K562 (cell line): ENCODE measurements around the gene FRRS1L. TPM values are rescaled to one million over a fixed set of nuclear protein-coding genes. Genes with fewer than 3 reads are reported as not detected.

Source experiments
- ARID1B ChIP-seq: fragments of 450-650 bp; IDR thresholded peaks from 2 replicates; pipeline ENCODE4 v1.6.1; 2016; ENCODE audit warnings: antibody characterized with exemption, mild to moderate bottlenecking, inconsistent platforms
- BCL6 ChIP-seq: fragments of 250-450 bp; sonication (Bioruptor Pico); IDR thresholded peaks from 2 replicates; pipeline ENCODE4 v1.4.0; 2020
- CBFB ChIP-seq: sonication (generic); formaldehyde crosslinking; IDR thresholded peaks from 2 replicates; pipeline ENCODE4 v1.4.0; 2020; ENCODE audit warnings: mild to moderate bottlenecking, missing genetic modification reagents
- FOXK2 ChIP-seq, 2 experiments: fragments of 450-650 bp; IDR thresholded peaks in 1 of 2; conservative IDR thresholded peaks in 1 of 2; 2 replicates each; pipeline ENCODE4 v1.6.1; 2016; ENCODE audit warnings: low read depth in 2 of 2, mild to moderate bottlenecking in 1 of 2
- GATA2 ChIP-seq: sonication (generic); formaldehyde crosslinking; IDR thresholded peaks from 2 replicates; pipeline ENCODE4 v1.4.0; 2020; ENCODE audit warnings: mild to moderate bottlenecking, missing genetic modification reagents
- HDAC1 ChIP-seq, 2 experiments: fragments of 450-650 bp; IDR thresholded peaks; 2 replicates each; pipeline ENCODE4 v1.6.1; 2016 to 2017; ENCODE audit warnings: inconsistent platforms in 1 of 2, mild to moderate bottlenecking in 1 of 2, moderate library complexity in 1 of 2
- HNRNPK ChIP-seq: fragments of 200-400 bp; formaldehyde crosslinking; IDR thresholded peaks from one replicate; pipeline ENCODE4 v1.6.1; 2018; ENCODE audit warnings: mild to moderate bottlenecking, low read depth, low read length; ENCODE audit not compliant: poor library complexity, severe bottlenecking
- HNRNPL ChIP-seq: fragments of 200-400 bp; formaldehyde crosslinking; IDR thresholded peaks from 2 replicates; pipeline ENCODE4 v1.6.1; 2017; ENCODE audit warnings: low read depth, mild to moderate bottlenecking, low read length
- IFI16 ChIP-seq: fragments of 250-450 bp; sonication (Bioruptor Pico); IDR thresholded peaks from 2 replicates; pipeline ENCODE4 v2.1.2; 2022; ENCODE audit warnings: mild to moderate bottlenecking, inconsistent platforms
- KDM2B ChIP-seq: fragments of 250-450 bp; sonication (Bioruptor Pico); IDR thresholded peaks from 2 replicates; pipeline ENCODE4 v1.8.0; 2021; ENCODE audit warnings: mild to moderate bottlenecking, moderate library complexity
- MCM3 ChIP-seq: fragments of 450-650 bp; IDR thresholded peaks from 2 replicates; pipeline ENCODE4 v1.6.1; 2016
- MTF1 ChIP-seq: fragments of 250-450 bp; sonication (Bioruptor Pico); IDR thresholded peaks from 2 replicates; pipeline ENCODE4 v1.9.0; 2021; ENCODE audit warnings: moderate library complexity, mild to moderate bottlenecking, inconsistent platforms, borderline replicate concordance
- MXI1 ChIP-seq: IDR thresholded peaks from 2 replicates; pipeline ENCODE4 v1.6.1; 2011; ENCODE audit warnings: low read depth, mild to moderate bottlenecking, improper control_type of control experiment, low read length
- NCOA2 ChIP-seq, 2 experiments: fragments of 450-650 bp; IDR thresholded peaks; 2 replicates each; pipeline ENCODE4 v1.6.1; 2018; ENCODE audit warnings: mild to moderate bottlenecking in 2 of 2, moderate library complexity in 1 of 2; ENCODE audit not compliant: partially characterized antibody in 2 of 2
- NCOR1 ChIP-seq: fragments of 450-650 bp; IDR thresholded peaks from 2 replicates; pipeline ENCODE4 v1.6.1; 2016; ENCODE audit warnings: mild to moderate bottlenecking, moderate library complexity
- PCBP2 ChIP-seq: fragments of 200-400 bp; formaldehyde crosslinking; IDR thresholded peaks from 2 replicates; pipeline ENCODE4 v1.6.1; 2018; ENCODE audit warnings: low read length, low read depth, mild to moderate bottlenecking, moderate library complexity; ENCODE audit not compliant: poor library complexity, severe bottlenecking
- PHB2 ChIP-seq: fragments of 450-650 bp; IDR thresholded peaks from 2 replicates; pipeline ENCODE4 v1.6.1; 2017; ENCODE audit warnings: low read depth
- PKNOX1 ChIP-seq: fragments of 450-650 bp; IDR thresholded peaks from 2 replicates; pipeline ENCODE4 v1.6.1; 2016
- RCOR1 ChIP-seq, 2 experiments: IDR thresholded peaks; 2 replicates each; pipeline ENCODE4 v1.6.1; 2012; ENCODE audit warnings: low read depth in 2 of 2, low read length in 2 of 2, borderline replicate concordance in 1 of 2, improper control_type of control experiment in 1 of 2
- SAFB2 ChIP-seq: fragments of 200-400 bp; formaldehyde crosslinking; IDR thresholded peaks from 2 replicates; pipeline ENCODE4 v1.6.1; 2018; ENCODE audit warnings: borderline replicate concordance, low read length, low read depth, moderate library complexity; ENCODE audit not compliant: severe bottlenecking
- SMAD4 ChIP-seq: fragments of 250-450 bp; sonication (Bioruptor Pico); conservative IDR thresholded peaks from 2 replicates; pipeline ENCODE4 v1.8.0; 2021; ENCODE audit warnings: inconsistent platforms, mild to moderate bottlenecking, moderate library complexity
- TEAD4 ChIP-seq, 2 experiments: sonication (generic) in 1 of 2; formaldehyde crosslinking in 1 of 2; IDR thresholded peaks; 2 replicates each; pipeline versions ENCODE4 v1.6.1 to v1.8.0; 2012 to 2022; ENCODE audit warnings: borderline replicate concordance in 1 of 2, inconsistent platforms in 1 of 2, low read length in 1 of 2, mild to moderate bottlenecking in 1 of 2, missing genetic modification reagents in 1 of 2
- ZFX ChIP-seq: sonication (generic); formaldehyde crosslinking; IDR thresholded peaks from 2 replicates; pipeline ENCODE4 v1.8.0; 2022; ENCODE audit warnings: mild to moderate bottlenecking, missing genetic modification reagents, moderate library complexity
- ZKSCAN8 ChIP-seq: fragments of 200-800 bp; sonication (Bioruptor generic); IDR thresholded peaks from 2 replicates; pipeline ENCODE4 v1.6.1; 2016; ENCODE audit warnings: missing genetic modification characterization, missing compliant biosample characterization
- polyA plus RNA-seq, 8 experiments: library from polyadenylated mRNA; depleted of rRNA in 4 of 8; stranded (reverse) in 5 of 8; unstranded in 3 of 8; fragments of >200 nt; fragmentation: Nextera tagmentation in 2 of 8; fragmentation: Illumina TruSeq in 1 of 8; extraction: Ambion mirVana in 2 of 8; extraction: Trizol in 1 of 8; gene quantifications; 2 replicates each; pipeline versions ENCODE4 v1.2.1 to v1.2.3, GENCODE V29; 2011 to 2014; ENCODE audit warnings: inconsistent platforms in 1 of 8, missing spikeins in 1 of 8
- total RNA-seq, 7 experiments: library from RNA; depleted of rRNA in 6 of 7; stranded (reverse); fragments of >200 nt in 6 of 7; fragmentation: Illumina TruSeq in 2 of 7; extraction: Trizol in 2 of 7; gene quantifications; 2 replicates each; pipeline versions ENCODE4 v1.2.1 to v1.2.3, GENCODE V29; 2011 to 2021; ENCODE audit warnings: low replicate concordance in 1 of 7
- TF ChIP-seq, protein P1 (sequence below): fragments of 200-800 bp; sonication (Bioruptor generic); IDR thresholded peaks from 2 replicates; pipeline ENCODE4 v1.6.1; 2017; ENCODE audit warnings: missing genetic modification characterization, missing compliant biosample characterization

The FRRS1L gene
- total and polyA plus RNA-seq, 9 of the 15 experiments (the other 6 are each of a cell fraction or from before 2014, with no cell fraction given), result under 0.01 to 0.04 (median 0.03) TPM; not detected in 5

DNA sequence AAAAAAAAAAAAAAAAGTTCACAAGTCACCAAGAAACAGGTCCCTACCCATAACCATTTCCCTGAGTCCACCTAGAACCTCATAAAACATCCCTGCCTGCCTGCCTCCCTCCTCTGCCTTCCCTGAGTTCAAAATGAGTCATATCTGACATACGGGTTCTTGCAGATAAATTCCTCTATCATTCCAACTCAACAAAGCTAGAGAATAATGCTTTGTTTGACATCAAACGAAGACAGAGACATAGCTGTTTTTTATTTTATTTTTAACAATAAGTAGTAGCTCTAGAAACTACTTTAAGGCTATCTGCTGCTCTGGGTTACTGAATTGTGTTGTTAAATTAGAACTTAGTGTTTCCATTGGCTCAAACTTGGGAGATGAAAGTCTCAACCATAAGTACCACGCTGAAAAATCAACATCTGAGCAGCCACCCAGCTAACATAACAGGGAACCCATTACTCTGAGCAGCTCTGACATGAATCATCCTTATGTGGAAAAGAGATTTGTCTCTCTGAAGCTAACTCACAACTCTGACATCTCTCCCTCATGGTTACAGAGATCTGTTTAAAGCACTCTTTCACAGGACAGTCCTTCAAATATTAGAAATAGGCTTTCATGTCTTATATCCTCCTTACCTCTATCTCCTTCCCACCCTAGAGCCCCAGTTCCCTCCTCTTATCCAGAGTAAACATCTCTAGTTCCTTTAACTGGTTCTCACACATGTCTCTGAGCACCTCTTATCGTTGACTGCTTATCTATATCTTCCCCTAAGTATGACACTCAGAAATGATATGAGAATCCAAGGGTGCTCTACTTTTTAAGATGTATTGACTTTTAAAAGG, 59.4 kb downstream of the FRRS1L start (continued):
- peak in 1 of 2 experiments; percentile 84; a peak in 2 of 4 replicates for TF ChIP-seq HDAC1 (IDR thresholded peaks at IDR 0.05)
- peak; percentile 97 for TF ChIP-seq ARID1B
- no peak for TF ChIP-seq CBFB (CRISPR knock-in tag)
- TF ChIP-seq HNRNPL, result no peak
- TF ChIP-seq NCOA2 (IDR thresholded peaks at IDR 0.05; ENCODE audit: partially characterized antibody in 2 of 2), result peak in 1 of 2 experiments; percentile 41
- no peak for TF ChIP-seq HNRNPK
- peak; percentile 68 for TF ChIP-seq PKNOX1
- TF ChIP-seq FOXK2 (conservative IDR thresholded peaks at IDR 0.05 in 1 of 2, IDR thresholded peaks at IDR 0.05 in 1 of 2; ENCODE audit: low read depth in 2 of 2), result peak; percentile 64 to 66; a peak in 2 of 4 replicates
- peak; percentile 64; the same call in 1 of the 2 replicates for TF ChIP-seq PHB2
- no peak for TF ChIP-seq KDM2B (CRISPR knock-in tag)
- no peak for TF ChIP-seq SMAD4
- peak in 1 of 2 experiments; percentile 70; a peak in 1 of 4 replicates for TF ChIP-seq RCOR1 (IDR thresholded peaks at IDR 0.05; ENCODE audit: borderline replicate concordance in 1 of 2, low read depth in 2 of 2, low read length in 2 of 2)
- TF ChIP-seq BCL6 (CRISPR knock-in tag), result no peak
- no peak for TF ChIP-seq MTF1 (CRISPR knock-in tag)
- TF ChIP-seq TEAD4 (IDR thresholded peaks at IDR 0.05; ENCODE audit: low read length), result peak; percentile 93
- TF ChIP-seq TEAD4 (CRISPR knock-in tag; IDR thresholded peaks at IDR 0.05; ENCODE audit: borderline replicate concordance), result no peak
- TF ChIP-seq NCOR1, result peak; percentile 78
- TF ChIP-seq IFI16 (CRISPR knock-in tag), result no peak
- no peak for TF ChIP-seq SAFB2
- TF ChIP-seq ZFX (CRISPR knock-in tag), result no peak
- no peak for TF ChIP-seq MXI1
- TF ChIP-seq, protein P1, sequence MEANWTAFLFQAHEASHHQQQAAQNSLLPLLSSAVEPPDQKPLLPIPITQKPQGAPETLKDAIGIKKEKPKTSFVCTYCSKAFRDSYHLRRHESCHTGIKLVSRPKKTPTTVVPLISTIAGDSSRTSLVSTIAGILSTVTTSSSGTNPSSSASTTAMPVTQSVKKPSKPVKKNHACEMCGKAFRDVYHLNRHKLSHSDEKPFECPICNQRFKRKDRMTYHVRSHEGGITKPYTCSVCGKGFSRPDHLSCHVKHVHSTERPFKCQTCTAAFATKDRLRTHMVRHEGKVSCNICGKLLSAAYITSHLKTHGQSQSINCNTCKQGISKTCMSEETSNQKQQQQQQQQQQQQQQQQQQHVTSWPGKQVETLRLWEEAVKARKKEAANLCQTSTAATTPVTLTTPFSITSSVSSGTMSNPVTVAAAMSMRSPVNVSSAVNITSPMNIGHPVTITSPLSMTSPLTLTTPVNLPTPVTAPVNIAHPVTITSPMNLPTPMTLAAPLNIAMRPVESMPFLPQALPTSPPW (CRISPR knock-in tag), result peak; percentile 56
- TF ChIP-seq GATA2 (CRISPR knock-in tag), result 0 out of 2 replicates have a peak, but pooled peaks have one; percentile 31
- TF ChIP-seq PCBP2, result no peak
- TF ChIP-seq MCM3, result no peak
- TF ChIP-seq ZKSCAN8, result no peak
